ENCODE data around the gene BCAN. TPM values are rescaled to one million over a fixed set of nuclear protein-coding genes. Genes with fewer than 3 reads are reported as not detected.
"Not testable (repeated sequence)": the region's sequence is repeated elsewhere in the genome, so short reads cannot be mapped to it uniquely, and the experiment has no call there.

Gene BCAN
- total RNA-seq, 4 donors from 2014 or later: 0.54 to 1.1 TPM; not detected in 2

DNA sequence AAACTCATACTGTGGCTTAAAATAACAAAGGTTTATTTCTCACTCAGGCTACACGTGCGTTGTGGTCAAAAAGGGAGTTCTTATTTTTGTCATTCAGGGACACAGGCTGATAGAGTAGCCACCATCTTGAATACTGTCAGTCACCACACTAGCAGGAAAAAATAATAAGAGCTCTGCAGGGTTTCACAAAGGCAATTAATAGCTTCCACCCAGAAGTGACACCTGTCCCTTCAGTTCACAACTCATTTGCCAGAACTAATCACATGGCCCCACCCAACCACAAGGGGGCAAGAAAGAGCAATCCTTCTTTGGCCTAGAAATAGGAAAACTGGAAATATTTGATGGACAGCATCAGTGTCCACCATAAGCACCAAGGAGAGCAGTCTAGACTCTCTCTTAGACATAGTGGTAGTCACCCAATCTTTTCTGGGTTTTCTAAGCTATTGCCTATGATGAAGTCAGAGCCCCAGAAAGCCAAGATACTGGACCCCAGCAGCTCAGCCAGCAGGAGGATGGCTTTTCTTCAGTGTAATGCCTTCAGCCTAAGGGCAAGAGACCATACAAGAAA lies 14.5 kb upstream of the BCAN start:
- TF ChIP-seq, protein P1, sequence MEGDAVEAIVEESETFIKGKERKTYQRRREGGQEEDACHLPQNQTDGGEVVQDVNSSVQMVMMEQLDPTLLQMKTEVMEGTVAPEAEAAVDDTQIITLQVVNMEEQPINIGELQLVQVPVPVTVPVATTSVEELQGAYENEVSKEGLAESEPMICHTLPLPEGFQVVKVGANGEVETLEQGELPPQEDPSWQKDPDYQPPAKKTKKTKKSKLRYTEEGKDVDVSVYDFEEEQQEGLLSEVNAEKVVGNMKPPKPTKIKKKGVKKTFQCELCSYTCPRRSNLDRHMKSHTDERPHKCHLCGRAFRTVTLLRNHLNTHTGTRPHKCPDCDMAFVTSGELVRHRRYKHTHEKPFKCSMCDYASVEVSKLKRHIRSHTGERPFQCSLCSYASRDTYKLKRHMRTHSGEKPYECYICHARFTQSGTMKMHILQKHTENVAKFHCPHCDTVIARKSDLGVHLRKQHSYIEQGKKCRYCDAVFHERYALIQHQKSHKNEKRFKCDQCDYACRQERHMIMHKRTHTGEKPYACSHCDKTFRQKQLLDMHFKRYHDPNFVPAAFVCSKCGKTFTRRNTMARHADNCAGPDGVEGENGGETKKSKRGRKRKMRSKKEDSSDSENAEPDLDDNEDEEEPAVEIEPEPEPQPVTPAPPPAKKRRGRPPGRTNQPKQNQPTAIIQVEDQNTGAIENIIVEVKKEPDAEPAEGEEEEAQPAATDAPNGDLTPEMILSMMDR (IDR thresholded peaks at IDR 0.05): peak in 5 of 6 experiments; percentile 19 to 55 (median 41)
- TF ChIP-seq POLR2A (IDR thresholded peaks at IDR 0.05): no peak
- WGBS, 2 donors: 63 to 69% methylated on average over 2 of the region's 2 CpGs
- Histone ChIP-seq H3K9me3 (no peaks in the 10 kb centered on the region), H3K27ac (no peak overlapping the region), H3K36me3 (no peaks in the 10 kb centered on the region), H3K27me3 (peaks cover 16% of the 10 kb centered on the region), H3K4me3 (replicated peaks in 1 of 3) (no peak overlapping the region), H3K4me1 (peaks cover 17 to 23% of the 10 kb centered on the region in 2 donors)
- DNase-seq: peak; percentile 32 to 35
- intact Hi-C loops (cut with DNase I): no loop called here

DNA sequence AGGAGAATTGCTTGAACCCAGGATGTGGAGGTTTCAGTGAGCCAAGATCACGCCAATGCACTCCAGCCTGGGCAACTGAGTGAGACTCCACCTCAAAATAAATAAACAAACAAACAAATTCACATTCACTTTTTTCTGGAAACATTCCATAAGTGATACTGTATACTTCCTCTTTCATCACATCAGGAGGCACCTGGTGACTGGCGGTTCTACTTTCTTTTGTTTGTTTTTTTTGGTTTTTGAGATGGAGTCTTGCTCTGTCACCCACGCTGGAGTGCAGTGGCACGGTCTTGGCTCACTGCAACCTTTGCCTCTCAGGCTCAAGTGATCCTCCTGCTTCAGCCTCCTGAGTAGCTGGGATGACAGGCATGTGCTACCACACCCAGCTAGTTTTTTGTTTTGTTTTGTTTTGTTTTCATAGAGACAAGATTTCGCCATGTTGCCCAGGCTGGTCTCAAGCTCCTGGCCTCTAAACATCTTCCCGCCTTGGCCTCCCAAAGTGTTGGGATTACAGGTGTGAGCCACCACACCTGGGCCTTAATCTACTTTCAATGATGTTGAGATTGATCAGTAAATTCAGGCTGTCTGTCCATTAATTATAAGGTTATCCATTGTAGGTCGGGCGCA lies 12.0 kb upstream of the BCAN start:
- Histone ChIP-seq H3K9me3 (no peaks in the 10 kb centered on the region), H3K27ac (no peak overlapping the region), H3K27me3 (peaks cover 7% of the 10 kb centered on the region), H3K36me3 (no peaks in the 10 kb centered on the region), H3K4me3 (replicated peaks in 1 of 3) (no peak overlapping the region), H3K4me1 (peaks cover 8 to 9% of the 10 kb centered on the region in 2 donors)
- WGBS, 2 donors: 70 to 72% methylated on average over 8 of the region's 8 CpGs
- no peak for DNase-seq
- intact Hi-C loops (cut with DNase I): no loop called here
- TF ChIP-seq, protein P1 (IDR thresholded peaks at IDR 0.05): no peak
- no peak for TF ChIP-seq POLR2A (IDR thresholded peaks at IDR 0.05)

DNA sequence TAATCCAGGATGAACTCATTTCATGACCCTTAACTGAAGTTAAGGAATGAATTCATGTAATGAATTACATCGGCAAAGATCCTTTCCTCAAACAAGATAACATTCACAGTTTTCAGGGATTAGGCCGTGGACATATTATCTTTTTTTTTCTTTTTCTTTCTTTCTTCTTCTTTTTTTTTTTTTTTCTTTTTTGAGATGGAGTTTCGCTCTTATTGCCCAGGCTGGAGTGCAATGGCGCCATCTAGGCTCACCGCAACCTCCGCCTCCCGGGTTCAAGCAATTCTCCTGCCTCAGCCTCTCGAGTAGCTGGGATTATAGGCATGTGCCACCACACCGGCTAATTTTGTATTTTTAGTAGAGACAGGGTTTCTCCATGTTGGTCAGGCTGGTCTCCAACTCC lies 10.8 kb upstream of the BCAN start:
- H3K27me3 ChIP-seq; H3K4me3 ChIP-seq (replicated peaks in 1 of 3); H3K9me3 ChIP-seq; intact Hi-C loops (cut with DNase I); H3K4me1 ChIP-seq; H3K36me3 ChIP-seq; DNase-seq; H3K27ac ChIP-seq: not testable (repeated sequence)
- WGBS, 2 donors: 45 to 53% methylated on average over 9 of the region's 9 CpGs

DNA sequence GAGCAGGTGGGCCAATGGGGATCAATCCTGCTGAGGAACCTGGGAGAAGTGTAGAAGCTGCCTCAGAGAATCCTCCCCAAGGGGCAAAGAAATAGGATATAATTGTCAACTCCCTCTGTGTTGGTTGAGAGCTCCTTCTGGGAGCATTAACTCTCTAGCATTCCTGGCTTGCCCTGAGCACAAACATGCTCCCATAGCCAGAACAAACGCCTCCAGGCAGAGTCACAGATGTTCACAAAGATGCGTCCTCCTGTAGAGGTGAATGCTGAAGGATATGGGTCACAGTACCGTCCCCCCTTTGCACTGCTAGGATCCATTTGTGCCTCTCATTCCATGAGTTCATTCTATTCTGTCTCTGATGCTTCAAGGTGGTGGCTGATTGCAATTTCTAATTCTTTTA lies 9.6 kb upstream of the BCAN start:
- intact Hi-C loops (cut with DNase I): no loop called here
- no peak overlapping the region for H3K4me3 ChIP-seq (replicated peaks in 1 of 3)
- WGBS, 2 donors: 54 to 70% methylated on average over 3 of the region's 3 CpGs
- H3K4me1 ChIP-seq: no peaks in the 10 kb centered on the region
- no peaks in the 10 kb centered on the region for H3K27me3 ChIP-seq
- TF ChIP-seq, protein P1 (IDR thresholded peaks at IDR 0.05): no peak
- no peak for TF ChIP-seq POLR2A (IDR thresholded peaks at IDR 0.05)
- DNase-seq: no peak
- no peaks in the 10 kb centered on the region for H3K9me3 ChIP-seq
- no peaks in the 10 kb centered on the region for H3K36me3 ChIP-seq
- H3K27ac ChIP-seq: no peak overlapping the region

DNA sequence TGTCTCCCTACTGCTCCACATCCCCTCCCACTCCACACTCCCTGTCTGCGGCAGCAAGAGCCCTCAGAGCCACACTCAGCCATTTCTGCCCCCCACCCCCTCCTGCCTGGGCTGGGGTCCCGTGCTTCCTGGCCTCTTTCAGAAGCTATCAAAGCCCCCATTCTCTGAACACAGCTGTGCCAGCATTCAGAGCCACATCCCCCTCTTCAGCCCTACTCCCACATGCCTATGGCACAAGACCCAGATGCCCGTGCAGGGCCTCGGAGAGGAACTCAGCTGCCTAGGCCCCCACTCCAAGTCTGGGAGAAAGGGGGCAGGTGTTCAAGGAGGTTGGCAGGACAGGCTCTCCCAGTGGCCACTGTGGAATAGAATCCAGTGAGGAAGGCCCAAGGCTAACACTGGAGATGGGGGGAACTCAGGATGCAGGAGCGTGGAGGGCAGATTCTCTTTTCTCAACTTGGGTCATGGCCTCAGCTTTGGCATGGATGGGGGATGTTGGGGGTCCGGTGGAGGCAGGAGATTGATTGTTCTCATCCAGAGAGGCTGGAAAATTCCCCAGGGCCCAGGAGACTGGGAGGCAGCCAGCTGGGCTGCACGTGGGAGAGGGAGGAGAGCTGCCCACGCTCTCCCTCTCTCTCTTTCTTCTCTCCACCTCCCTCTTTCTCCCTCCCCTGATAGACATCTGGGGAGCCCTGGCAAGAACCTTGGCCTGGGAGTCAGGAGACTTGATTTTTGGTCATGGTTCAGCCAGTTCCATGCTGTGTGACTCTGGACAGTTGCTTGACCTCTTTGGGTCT lies 3.5 kb upstream of the BCAN start:
- Histone ChIP-seq H3K27ac (no peak overlapping the region), H3K36me3 (no peaks in the 10 kb centered on the region), H3K4me1 (peaks cover 9 to 10% of the 10 kb centered on the region in 2 donors), H3K4me3 (replicated peaks in 1 of 3) (no peak overlapping the region), H3K27me3 (peaks cover 23% of the 10 kb centered on the region), H3K9me3 (no peaks in the 10 kb centered on the region)
- no peak for TF ChIP-seq POLR2A (IDR thresholded peaks at IDR 0.05)
- TF ChIP-seq, protein P1 (IDR thresholded peaks at IDR 0.05): no peak
- no peak for DNase-seq
- intact Hi-C loops (cut with DNase I): no loop called here
- 32 to 57% methylated on average over 5 to 8 of the region's 8 CpGs for WGBS, 2 donors
